Esophagus muscularis mucosa (tissue), 4 donors: Measurements from ENCODE around the gene NQO1. TPM values are rescaled to one million over a fixed set of nuclear protein-coding genes. Genes with fewer than 3 reads are reported as not detected.

Experiments
- DNase-seq: peaks from one replicate; pipeline ENCODE4 v3.0.0-alpha.2; 2017; ENCODE audit errors: extremely low spot score
- H3K27ac ChIP-seq, 4 donors: fragments of 200-600 bp; sonication (generic); replicated peaks in 1 of 4; 1 replicate in 3 of 4; 2 replicates in 1 of 4; pipeline ENCODE4 v1.5.1; 2016 to 2019; ENCODE audit warnings: mild to moderate bottlenecking in 1 of 4
- H3K27me3 ChIP-seq, 4 donors: fragments of 200-600 bp; sonication (generic); one replicate each; pipeline versions ENCODE4 v1.5.1 to v1.6.0; 2016 to 2019
- H3K36me3 ChIP-seq, 4 donors: fragments of 200-600 bp; sonication (generic); one replicate each; pipeline ENCODE4 v1.5.1; 2016 to 2019
- H3K4me1 ChIP-seq, 4 donors: fragments of 200-600 bp; sonication (generic); one replicate each; pipeline ENCODE4 v1.5.1; 2016 to 2019
- H3K4me3 ChIP-seq, 4 donors: fragments of 200-600 bp; sonication (generic); 1 replicate in 2 of 4; 2 replicates in 2 of 4; pipeline ENCODE4 v1.5.1; 2016 to 2019; ENCODE audit warnings: mild to moderate bottlenecking in 4 of 4, moderate library complexity in 1 of 4
- H3K9me3 ChIP-seq, 4 donors: fragments of 200-600 bp; sonication (generic); 1 replicate in 3 of 4; 2 replicates in 1 of 4; pipeline ENCODE4 v1.5.1; 2016 to 2019
- CTCF ChIP-seq, 3 experiments: fragments of 200-600 bp in 2 of 3; fragments of 450-650 bp in 1 of 3; sonication (generic) in 2 of 3; IDR thresholded peaks; one replicate each; pipeline ENCODE4 v1.5.1; 2017 to 2019; ENCODE audit warnings: antibody characterized with exemption in 3 of 3, mild to moderate bottlenecking in 2 of 3, moderate library complexity in 1 of 3
- EP300 ChIP-seq: sonication (generic); formaldehyde crosslinking; IDR thresholded peaks from one replicate; pipeline ENCODE4 v1.6.1; 2017; ENCODE audit warnings: antibody characterized with exemption
- POLR2A ChIP-seq: fragments of 450-650 bp; IDR thresholded peaks from one replicate; pipeline ENCODE4 v1.6.1; 2017; ENCODE audit warnings: antibody characterized with exemption, moderate library complexity, mild to moderate bottlenecking, low read depth
- POLR2AphosphoS5 ChIP-seq, 2 donors: sonication (generic); formaldehyde crosslinking; IDR thresholded peaks; one replicate each; pipeline ENCODE4 v1.6.1; 2017; ENCODE audit warnings: antibody characterized with exemption in 2 of 2
- WGBS: methylation state at CpG from one replicate; pipeline ENCODE4 v1.1.5; 2018; 5-methylcytosine and 5-hydroxymethylcytosine counted together
- intact Hi-C: fragments of 100-400 bp; cut with DNase I; formaldehyde crosslinking; loops from one replicate; pipeline ENCODE4 v1.15.1; 2023
- total RNA-seq, 4 donors: library from RNA; depleted of rRNA; stranded (reverse); fragments of >200 nt; gene quantifications; one replicate each; pipeline versions ENCODE4 v1.1.0 to v1.2.1, GENCODE V29; 2016

The NQO1 gene
- total RNA-seq, 4 donors from 2014 or later = 54.5 to 114 (median 96.3) TPM

DNA sequence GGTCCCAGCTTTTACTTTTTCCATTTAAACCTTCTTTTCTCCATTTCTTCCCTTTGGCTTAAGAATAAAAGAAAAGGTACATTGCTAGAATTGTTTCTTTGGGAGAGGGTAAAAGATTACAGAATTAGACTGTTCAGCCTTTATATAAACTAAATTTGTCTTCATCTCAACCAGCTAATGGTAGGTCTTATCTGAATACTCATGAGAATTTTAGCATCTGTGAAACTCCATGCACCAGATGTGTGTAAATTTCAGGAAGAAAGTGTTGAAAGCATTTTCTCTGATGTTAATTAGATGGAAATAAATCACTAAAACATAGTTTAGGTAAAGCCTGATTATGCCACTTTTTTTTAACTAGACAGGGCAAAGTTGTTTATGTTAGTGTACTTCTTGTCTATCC, 24.9 kb downstream of the NQO1 start:
- H3K27me3 ChIP-seq = no peaks in the 10 kb centered on the region
- intact Hi-C loops = no loop called here
- no peak for TF ChIP-seq CTCF (IDR thresholded peaks at IDR 0.05)
- no peak for TF ChIP-seq POLR2A
- TF ChIP-seq EP300 = no peak
- no peak for DNase-seq
- no peaks in the 10 kb centered on the region for H3K9me3 ChIP-seq
- peaks cover 4 to 58% (median 16%) of the 10 kb centered on the region in 4 donors for H3K36me3 ChIP-seq
- no peak overlapping the region for H3K27ac ChIP-seq
- H3K4me1 ChIP-seq = peaks cover 0 to 6% (median 6%) of the 10 kb centered on the region in 4 donors
- no peak overlapping the region for H3K4me3 ChIP-seq

DNA sequence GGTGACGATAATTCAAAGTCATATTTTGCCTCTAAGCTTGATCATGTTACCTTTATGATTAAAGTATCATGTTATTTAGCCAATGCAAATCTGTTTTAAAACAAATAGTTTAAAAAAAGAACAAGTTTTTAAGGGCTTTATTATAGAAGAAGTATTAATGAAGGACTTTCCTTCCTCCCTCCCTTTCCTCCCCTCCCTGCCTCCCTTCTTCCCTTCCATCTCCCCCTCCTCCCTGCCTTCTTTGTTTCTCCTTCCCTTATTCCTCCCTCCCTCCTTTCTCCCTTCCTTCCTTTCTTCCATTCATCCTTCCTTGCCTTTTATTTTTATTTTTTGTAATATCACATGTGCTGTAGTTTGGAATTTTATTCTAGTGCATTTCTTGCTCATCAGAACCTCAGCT, 26.4 kb downstream of the NQO1 start:
- no peak overlapping the region for H3K4me3 ChIP-seq
- no peaks in the 10 kb centered on the region for H3K27me3 ChIP-seq
- H3K36me3 ChIP-seq = peaks cover 16 to 73% (median 29%) of the 10 kb centered on the region in 4 donors
- TF ChIP-seq CTCF (IDR thresholded peaks at IDR 0.05) = no peak
- TF ChIP-seq EP300 = no peak
- TF ChIP-seq POLR2A = no peak
- TF ChIP-seq POLR2AphosphoS5 (IDR thresholded peaks at IDR 0.05) = no peak
- H3K4me1 ChIP-seq = no peaks in the 10 kb centered on the region
- intact Hi-C loops = no loop called here
- no peaks in the 10 kb centered on the region for H3K9me3 ChIP-seq
- no peak overlapping the region for H3K27ac ChIP-seq
- no peak for DNase-seq
- WGBS = 87% methylated on average over 1 of the region's 1 CpG

DNA sequence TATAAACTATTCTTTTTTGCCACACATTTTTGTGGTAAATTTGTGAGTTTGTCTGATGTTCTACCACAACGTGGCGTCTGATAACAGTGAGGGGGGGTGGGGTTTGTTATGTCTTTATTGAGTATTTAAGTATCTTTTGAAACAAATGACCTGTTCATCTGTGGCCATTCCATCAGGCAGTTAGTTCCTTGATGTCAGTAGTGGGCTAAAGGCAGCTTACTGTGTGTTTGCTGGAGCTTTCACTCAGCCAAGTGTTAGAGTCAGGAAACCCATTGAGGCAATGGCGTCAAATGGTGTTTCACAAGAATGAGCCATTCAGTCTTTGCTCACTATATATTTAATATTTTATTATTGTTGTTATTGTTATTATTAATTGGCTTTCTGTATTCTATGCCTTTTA, 28.0 kb downstream of the NQO1 start:
- peaks cover 29 to 81% (median 36%) of the 10 kb centered on the region in 4 donors for H3K36me3 ChIP-seq
- no peaks in the 10 kb centered on the region for H3K9me3 ChIP-seq
- H3K4me1 ChIP-seq = no peaks in the 10 kb centered on the region
- no peak for DNase-seq
- H3K4me3 ChIP-seq = no peak overlapping the region
- no peak overlapping the region for H3K27ac ChIP-seq
- H3K27me3 ChIP-seq = no peaks in the 10 kb centered on the region
- no peak for TF ChIP-seq CTCF (IDR thresholded peaks at IDR 0.05)
- TF ChIP-seq EP300 = no peak
- WGBS = 89% methylated on average over 3 of the region's 3 CpGs
- intact Hi-C loops = no loop called here

DNA sequence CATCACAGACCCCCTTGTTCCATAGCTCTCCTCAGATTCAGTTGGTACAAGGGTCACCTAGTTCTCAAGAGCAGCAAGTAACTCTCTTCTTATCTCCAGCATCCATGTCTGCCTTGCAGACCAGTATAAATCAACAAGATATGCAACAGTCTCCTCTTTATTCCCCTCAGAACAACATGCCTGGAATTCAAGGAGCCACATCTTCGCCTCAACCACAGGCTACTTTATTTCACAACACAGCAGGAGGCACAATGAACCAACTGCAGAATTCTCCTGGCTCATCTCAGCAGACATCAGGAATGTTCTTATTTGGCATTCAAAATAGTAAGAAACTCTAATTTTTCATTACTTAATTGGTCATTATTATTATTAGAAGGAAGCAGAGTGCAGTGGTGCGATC, 32.4 kb downstream of the NQO1 start:
- Histone ChIP-seq H3K27me3 (no peaks in the 10 kb centered on the region), H3K4me3 (no peak overlapping the region), H3K9me3 (no peaks in the 10 kb centered on the region), H3K4me1 (peaks cover 0 to 15% (median 14%) of the 10 kb centered on the region in 4 donors), H3K27ac (no peak overlapping the region), H3K36me3 (peaks cover 47 to 81% (median 56%) of the 10 kb centered on the region in 4 donors)
- WGBS = 90% methylated on average over 2 of the region's 2 CpGs
- DNase-seq = no peak
- TF ChIP-seq POLR2AphosphoS5 (IDR thresholded peaks at IDR 0.05) (no peak), CTCF (IDR thresholded peaks at IDR 0.05) (no peak)
- intact Hi-C loops = no loop called here

DNA sequence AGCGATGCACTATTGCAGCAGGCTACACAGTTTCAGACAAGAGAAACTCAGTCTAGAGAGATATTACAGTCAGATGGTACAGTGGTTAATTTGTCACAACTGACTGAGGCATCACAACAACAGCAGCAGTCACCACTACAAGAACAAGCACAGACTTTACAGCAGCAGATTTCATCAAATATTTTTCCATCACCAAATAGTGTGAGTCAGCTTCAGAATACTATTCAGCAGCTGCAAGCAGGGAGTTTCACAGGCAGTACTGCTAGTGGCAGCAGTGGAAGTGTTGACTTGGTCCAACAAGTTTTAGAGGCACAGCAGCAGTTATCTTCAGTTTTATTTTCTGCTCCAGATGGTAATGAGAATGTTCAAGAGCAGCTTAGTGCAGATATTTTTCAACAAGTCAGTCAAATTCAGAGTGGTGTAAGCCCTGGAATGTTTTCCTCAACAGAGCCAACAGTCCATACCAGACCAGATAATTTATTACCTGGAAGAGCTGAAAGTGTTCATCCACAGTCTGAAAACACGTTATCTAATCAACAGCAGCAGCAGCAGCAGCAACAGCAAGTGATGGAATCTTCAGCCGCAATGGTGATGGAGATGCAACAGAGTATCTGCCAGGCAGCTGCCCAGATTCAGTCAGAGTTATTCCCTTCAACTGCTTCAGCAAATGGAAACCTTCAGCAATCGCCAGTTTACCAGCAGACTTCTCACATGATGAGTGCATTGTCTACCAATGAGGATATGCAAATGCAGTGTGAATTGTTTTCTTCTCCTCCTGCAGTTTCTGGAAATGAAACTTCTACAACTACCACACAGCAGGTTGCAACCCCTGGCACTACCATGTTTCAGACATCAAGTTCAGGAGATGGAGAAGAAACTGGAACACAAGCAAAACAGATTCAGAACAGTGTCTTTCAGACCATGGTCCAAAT, 34.1 kb downstream of the NQO1 start:
- Histone ChIP-seq H3K9me3 (no peaks in the 10 kb centered on the region), H3K27me3 (no peaks in the 10 kb centered on the region), H3K27ac (peak overlapping the region in 2 of 4 donors; percentile 18 to 31), H3K4me1 (peaks cover 0 to 15% (median 14%) of the 10 kb centered on the region in 4 donors), H3K36me3 (peaks cover 47 to 82% (median 58%) of the 10 kb centered on the region in 4 donors), H3K4me3 (no peak overlapping the region)
- intact Hi-C loops = no loop called here
- TF ChIP-seq CTCF (IDR thresholded peaks at IDR 0.05) (no peak), EP300 (no peak), POLR2AphosphoS5 (IDR thresholded peaks at IDR 0.05) (no peak), POLR2A (no peak)
- no peak for DNase-seq
- WGBS = 64% methylated on average over 2 of the region's 4 CpGs
